ENCODE results near the gene ETV2. TPM values are rescaled to one million over a fixed set of nuclear protein-coding genes. Genes with fewer than 3 reads are reported as not detected.

ETV2 gene
- total and polyA plus RNA-seq, 8 donors: 0.55 to 11.7 (median 6.1) TPM; not detected in 3

DNA sequence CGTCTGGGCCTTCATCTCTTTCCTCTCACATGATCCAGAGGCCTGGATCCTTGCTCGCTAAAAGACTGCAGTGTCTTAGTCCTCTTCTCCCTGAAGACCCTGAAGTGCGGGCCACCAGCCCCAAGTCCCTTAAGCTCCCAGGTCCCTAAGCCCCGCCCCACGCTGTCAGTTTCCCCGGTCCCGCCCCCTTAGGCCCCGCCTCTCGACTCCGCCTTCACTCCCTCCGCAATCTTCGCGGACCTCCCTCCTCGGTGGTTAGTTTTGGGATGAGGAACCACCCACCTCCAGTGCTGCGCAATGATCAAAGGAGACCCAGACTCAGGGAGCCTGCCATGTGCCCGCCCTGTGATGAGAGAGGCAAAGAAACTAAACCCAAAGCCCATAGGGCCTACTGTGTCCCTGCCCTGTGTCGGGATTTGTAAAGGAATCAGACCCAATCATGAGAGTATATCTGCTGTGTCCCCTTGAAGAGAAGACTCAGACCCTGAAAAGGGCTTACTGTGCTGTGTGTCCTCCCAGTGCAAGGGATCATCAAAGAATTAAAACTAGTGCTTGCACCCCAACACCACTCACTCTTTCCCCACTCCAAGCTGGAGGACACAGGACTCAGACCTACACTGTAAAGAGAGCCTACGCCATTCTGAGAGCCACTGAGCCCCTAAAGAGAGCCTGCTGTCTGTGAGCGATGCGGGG is 3.6 kb downstream of the ETV2 start:
- H3K9me3 ChIP-seq: no peaks in the 10 kb centered on the region
- WGBS, 5 donors: 19 to 20% (median 19%) methylated on average over 20 of the region's 20 CpGs
- peak; percentile 87 for DNase-seq
- H3K36me3 ChIP-seq: peaks cover 0 to 4% (median 1%) of the 10 kb centered on the region in 4 donors
- intact Hi-C loops (cut with DNase I; ENCODE audit: low total_unique reads): no loop called here
- H3K27ac ChIP-seq: peak overlapping the region; percentile 88 to 97 (median 94)
- peaks cover 26 to 68% (median 62%) of the 10 kb centered on the region in 4 donors for H3K4me1 ChIP-seq
- H3K4me3 ChIP-seq: peak overlapping the region; percentile 61 to 71 (median 67)
- TF ChIP-seq, protein P1, sequence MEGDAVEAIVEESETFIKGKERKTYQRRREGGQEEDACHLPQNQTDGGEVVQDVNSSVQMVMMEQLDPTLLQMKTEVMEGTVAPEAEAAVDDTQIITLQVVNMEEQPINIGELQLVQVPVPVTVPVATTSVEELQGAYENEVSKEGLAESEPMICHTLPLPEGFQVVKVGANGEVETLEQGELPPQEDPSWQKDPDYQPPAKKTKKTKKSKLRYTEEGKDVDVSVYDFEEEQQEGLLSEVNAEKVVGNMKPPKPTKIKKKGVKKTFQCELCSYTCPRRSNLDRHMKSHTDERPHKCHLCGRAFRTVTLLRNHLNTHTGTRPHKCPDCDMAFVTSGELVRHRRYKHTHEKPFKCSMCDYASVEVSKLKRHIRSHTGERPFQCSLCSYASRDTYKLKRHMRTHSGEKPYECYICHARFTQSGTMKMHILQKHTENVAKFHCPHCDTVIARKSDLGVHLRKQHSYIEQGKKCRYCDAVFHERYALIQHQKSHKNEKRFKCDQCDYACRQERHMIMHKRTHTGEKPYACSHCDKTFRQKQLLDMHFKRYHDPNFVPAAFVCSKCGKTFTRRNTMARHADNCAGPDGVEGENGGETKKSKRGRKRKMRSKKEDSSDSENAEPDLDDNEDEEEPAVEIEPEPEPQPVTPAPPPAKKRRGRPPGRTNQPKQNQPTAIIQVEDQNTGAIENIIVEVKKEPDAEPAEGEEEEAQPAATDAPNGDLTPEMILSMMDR (IDR thresholded peaks at IDR 0.05): no peak
- TF ChIP-seq EP300 (IDR thresholded peaks at IDR 0.05) (no peak), POLR2A (IDR thresholded peaks at IDR 0.05) (no peak), POLR2AphosphoS5 (IDR thresholded peaks at IDR 0.05) (no peak)
- no peaks in the 10 kb centered on the region for H3K27me3 ChIP-seq

DNA sequence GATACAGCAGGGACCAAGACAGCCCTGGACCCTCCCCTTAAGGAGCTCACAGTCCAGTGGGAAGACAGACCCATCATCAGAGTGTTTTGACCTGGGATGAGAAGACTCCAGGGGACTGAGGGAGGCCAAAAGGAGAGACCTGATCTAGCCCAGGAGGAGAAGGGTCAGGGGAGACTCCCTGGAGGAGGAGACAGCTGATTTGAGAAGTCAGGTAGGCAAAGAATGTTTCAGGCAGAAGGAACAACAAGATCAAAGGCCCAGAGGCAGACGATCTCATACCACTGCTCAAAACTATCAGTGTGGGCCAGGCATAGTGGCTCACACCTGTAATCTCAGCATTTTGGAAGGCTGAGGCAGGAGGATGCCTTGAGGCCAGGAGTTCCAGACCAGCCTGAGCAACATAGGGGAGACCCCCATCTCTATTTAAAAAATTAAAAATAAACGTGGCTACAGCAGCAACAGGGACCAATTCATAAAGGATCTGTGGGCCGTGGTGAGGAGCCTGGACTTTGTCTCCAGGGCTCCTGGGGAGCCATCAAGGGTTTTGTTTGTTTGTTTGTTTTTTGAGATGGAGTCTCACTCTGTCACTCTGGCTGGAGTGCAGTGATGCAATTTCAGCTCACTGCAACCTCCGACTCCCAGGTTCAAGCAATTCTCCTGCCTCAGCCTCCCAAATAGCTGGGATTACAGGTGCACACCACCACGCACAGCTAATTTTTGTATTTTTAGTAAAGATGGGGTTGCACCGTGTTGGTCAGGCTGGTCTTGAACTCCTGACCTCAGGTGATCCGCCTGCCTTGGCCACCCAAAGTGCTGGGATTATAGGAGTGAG is 4.4 kb downstream of the ETV2 start:
- intact Hi-C loops (cut with DNase I; ENCODE audit: low total_unique reads): no loop called here
- no peak for DNase-seq
- no peak for TF ChIP-seq POLR2A (IDR thresholded peaks at IDR 0.05)
- TF ChIP-seq EP300 (IDR thresholded peaks at IDR 0.05): no peak
- TF ChIP-seq POLR2AphosphoS5 (IDR thresholded peaks at IDR 0.05): no peak
- TF ChIP-seq, protein P1 (IDR thresholded peaks at IDR 0.05): no peak
- 65 to 86% (median 75%) methylated on average over 7 of the region's 7 CpGs for WGBS, 5 donors
- Histone ChIP-seq H3K27me3 (no peaks in the 10 kb centered on the region), H3K27ac (peak overlapping the region in 3 of 5 donors; percentile 88 to 97 (median 95)), H3K9me3 (no peaks in the 10 kb centered on the region), H3K36me3 (peaks cover 0 to 12% (median 7%) of the 10 kb centered on the region in 4 donors), H3K4me3 (no peak overlapping the region), H3K4me1 (peaks cover 26 to 75% (median 68%) of the 10 kb centered on the region in 4 donors)

DNA sequence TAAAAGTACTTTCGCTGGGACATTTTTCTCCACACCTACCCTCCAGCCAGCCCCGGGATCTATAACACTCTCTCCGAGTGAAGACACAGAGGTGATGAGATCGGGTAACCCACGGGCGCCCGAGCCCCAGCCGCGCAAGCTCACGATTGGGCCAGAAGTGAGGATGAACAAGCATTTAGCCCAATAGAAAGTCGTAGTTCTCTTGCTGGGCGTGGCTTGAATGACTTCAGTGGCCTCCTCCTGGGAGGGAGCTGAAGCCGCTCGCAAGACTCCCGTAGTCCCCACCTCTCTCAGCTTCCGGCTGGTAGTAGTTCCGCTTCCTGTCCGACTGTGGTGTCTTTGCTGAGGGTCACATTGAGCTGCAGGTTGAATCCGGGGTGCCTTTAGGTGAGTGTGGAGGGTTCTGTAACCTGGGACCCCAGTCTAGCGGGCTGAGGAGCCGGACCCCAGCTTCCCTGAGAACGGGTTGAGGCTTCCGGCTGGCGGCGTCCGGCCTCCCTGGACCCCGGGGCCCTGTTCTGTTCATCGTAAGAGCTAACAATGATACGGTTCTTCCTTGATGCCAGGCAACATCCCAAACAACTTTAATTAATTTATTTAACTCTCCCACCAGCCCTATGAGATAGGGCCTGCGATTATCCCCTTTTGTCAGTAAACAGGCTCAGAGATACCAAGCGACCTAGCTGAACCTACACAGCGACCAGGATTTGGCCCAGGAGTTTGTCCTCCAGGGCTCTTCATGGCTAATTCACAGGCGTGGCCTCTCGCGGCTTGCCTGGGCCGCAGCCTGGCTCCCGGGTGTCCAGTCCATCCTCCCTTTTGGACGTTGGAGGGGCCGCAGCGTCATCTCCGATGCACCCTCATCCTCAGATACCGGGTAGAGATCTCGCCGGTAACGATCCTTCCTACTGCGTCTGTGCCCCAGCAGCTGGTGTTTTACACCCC is 6.7 kb downstream of the ETV2 start, which contains the start of gene COX6B1:
Gene COX6B1 (plus strand): TSS at position 307 of the 945 bp plus-strand sequence. CDS start 2,921 bp downstream, outside the sequence.
- Histone ChIP-seq H3K27me3 (no peaks in the 10 kb centered on the region), H3K4me1 (peaks cover 19 to 57% (median 51%) of the 10 kb centered on the region in 4 donors), H3K9me3 (no peaks in the 10 kb centered on the region), H3K4me3 (peak within 1 kb of the TSS; percentile 77 to 93 (median 88)), H3K36me3 (peaks cover 13 to 36% (median 31%) of the 10 kb centered on the region in 4 donors), H3K27ac (peak within 1 kb of the TSS; percentile 85 to 94 (median 91))
- intact Hi-C loops (cut with DNase I; ENCODE audit: low total_unique reads): no loop called here
- peak; percentile 94 to 98 for DNase-seq
- peak; percentile 69 to 96 (median 94) for TF ChIP-seq POLR2AphosphoS5 (IDR thresholded peaks at IDR 0.05)
- TF ChIP-seq, protein P1 (IDR thresholded peaks at IDR 0.05): no peak
- TF ChIP-seq POLR2A (IDR thresholded peaks at IDR 0.05): peak in 1 of 4 donors; percentile 19
- 0 to 1% (median 0%) methylated on average over 38 to 46 of the region's 46 CpGs for WGBS, 5 donors
